Dedifferentiated amniotic fluid mesenchymal stem cell (primary cell): Measurements from ENCODE around the gene CD4.

ENCODE experiments used
- DNase-seq: peaks from one replicate; pipeline ENCODE4 v3.0.0-alpha.2; 2016; ENCODE audit errors: extremely low spot score

The CD4 gene

GRCh38 chr12:6778217-6778573 is 11.1 kb upstream of the CD4 start:
- DNase-seq, result no peak

- DNase-seq, result peak; percentile 89
Observed at GRCh38 chr12:6778574-6779550, 10.5 kb upstream of the CD4 start.

- DNase-seq, result no peak
Observed at GRCh38 chr12:6779708-6780432, 9.5 kb upstream of the CD4 start.

DNA sequence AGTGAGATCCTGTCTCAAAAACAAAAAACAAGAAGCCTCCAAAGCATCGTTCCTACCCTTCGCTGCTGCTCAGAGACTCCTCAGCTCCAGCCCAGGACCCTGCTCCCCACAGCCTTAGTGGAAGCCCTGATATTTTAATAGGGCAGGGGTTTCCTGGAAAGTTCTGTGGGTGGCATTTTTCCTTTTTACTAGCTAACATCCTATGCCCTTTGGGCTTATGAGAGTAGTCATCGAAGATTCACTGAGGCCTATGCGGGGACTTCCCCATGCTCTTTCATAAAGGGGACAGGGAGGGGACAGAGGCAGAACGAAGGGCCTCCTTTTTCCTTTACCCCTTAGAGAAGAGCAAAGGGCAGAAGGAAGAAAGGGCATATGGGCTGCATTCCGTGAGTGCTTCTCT is 8.8 kb upstream of the CD4 start:
- DNase-seq, result no peak

DNA sequence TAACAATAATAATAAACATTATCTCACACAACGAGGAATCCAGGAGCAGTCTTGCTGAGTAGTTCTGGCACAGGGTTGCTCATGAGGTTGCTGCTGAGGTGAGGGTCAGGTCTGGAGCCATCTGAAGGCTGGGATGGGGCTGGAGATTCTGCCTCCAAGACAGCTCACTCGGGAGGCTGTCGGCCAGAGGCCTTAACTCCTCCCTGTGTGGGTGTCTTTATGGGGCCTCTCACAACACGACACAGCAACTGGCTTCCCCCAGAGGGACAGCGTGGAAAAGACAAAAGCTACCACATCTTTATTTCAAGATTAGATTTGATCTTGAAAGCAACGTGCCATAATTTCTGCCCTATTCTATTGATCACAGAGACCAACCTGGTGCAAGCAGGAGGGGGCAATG is 7.2 kb upstream of the CD4 start:
- DNase-seq, result no peak

- DNase-seq, result no peak
Observed at GRCh38 chr12:6782850-6783566, 6.3 kb upstream of the CD4 start.

DNA sequence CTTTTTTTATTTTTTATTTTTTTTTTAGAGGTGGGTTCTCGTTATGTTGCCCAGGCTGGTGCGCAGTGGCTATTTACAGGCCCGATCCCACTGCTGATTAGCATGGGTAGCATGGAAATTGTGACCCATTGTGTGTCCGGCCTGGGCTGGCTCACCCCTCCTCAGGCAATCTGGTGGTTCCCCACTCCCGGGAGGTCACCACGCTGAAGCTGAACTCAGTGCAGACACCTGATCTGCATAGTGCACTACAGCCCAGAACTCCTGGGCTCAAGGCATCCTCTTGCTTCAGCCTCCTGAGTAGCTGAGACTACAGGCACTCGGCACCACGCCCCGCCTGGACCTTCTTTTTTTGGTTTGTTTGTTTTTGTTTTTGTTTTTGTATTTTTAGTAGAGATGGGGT is 5.5 kb upstream of the CD4 start:
- DNase-seq, result no peak

DNA sequence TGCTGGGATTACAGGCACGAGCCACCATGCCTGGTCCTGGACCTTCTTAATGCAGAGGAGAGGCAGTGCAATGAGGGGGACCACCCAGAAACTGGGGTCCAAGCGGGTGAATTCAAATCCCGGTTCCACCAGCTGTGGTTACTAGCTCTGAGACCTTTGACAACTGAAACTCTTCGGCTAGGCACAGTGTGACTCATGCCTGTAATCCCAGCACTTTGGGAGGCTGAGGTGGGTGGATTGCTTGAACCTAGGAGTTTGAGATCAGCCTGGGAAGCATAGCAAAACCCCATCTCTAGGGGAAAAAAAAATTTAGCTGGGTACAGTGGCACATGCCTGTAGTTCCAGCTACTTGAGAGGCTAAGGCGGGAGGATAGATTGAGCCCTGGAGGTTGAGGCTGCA is 5.0 kb upstream of the CD4 start:
- DNase-seq, result no peak

GRCh38 chr12:6784761-6785160 is 4.6 kb upstream of the CD4 start:
- DNase-seq, result no peak

GRCh38 chr12:6786416-6787094 is 2.8 kb upstream of the CD4 start:
- no peak for DNase-seq

DNA sequence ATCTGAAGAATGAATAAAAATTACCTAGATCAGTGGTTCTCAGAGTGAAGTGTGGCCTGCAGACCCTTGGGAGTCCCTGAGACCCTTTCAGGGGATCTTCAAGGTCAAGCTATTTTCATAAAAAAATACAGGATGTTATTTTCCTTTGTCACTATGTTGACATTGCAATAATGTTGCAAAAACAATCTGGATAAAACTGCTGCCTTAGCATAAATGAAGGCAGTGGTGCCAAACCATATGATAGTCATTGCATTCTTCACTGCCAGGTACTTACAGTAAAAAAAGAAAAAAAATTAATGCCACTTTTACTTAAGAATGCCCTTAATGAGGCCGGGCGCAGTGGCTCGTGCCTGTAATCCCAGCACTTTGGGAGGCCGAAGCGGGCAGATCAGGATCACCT is 2.0 kb upstream of the CD4 start:
- no peak for DNase-seq

DNA sequence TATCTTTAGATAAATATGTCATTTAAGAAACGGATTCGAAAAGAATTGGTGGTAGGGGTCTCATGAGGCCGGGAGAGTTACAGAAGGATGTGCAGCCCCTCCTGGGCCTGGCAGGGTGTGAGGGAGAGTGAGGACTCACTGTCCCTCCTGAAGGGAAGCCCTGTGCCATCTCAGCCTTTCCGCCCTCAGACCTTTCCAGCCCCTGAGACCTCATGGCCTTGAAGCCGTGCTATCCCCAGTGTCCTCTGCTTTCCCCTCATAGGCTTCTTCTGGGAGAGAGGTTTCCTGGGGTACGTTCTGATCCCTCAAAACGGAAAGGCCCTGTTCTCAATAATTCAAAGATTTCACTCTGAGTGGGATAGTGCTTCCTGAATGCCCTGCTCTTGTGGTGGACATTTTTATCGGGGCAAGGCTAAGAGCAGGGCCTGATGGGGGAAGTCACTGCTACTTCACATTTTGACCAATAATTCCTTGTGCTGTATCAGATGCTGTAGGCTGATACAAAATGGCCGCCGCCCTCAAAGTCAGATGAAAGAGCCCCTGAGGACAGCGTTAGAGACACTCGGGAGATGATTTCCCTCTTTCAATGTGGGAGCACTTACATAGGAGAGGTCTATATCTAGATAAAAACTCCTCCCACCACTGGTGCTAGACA is 1.3 kb downstream of the CD4 start:
- no peak for DNase-seq

DNA sequence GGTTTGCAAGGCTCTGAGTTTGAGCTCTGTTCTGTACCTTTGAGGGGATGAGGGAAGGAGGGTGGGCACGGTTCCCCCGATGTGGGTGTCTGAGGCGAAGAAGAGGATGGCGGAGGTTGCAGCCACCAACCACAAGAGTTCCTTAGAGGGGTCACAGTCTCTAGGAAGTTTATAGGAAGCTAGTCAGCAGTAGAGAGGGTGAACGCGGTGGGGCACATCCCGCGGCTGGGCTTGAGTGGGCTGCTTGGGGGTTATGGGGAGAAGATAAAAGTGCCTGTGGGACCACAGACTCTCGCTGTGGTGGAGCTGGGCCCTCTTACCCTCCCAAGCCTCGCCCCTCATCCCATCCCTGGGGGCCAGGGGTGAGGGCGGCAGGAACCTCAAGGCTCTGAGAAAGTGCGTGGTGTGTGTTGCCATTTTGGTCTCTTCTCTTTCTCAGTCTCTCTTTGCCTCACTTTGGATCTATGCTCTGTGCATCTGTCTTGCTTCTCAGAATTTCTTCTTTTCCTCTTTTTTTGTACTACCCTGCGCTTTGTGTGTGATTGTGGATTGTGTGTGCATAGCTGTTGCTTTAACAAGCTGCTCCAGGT is 2.7 kb downstream of the CD4 start:
- DNase-seq, result no peak

- DNase-seq, result no peak
Observed at GRCh38 chr12:6792522-6793201, 3.3 kb downstream of the CD4 start.

DNA sequence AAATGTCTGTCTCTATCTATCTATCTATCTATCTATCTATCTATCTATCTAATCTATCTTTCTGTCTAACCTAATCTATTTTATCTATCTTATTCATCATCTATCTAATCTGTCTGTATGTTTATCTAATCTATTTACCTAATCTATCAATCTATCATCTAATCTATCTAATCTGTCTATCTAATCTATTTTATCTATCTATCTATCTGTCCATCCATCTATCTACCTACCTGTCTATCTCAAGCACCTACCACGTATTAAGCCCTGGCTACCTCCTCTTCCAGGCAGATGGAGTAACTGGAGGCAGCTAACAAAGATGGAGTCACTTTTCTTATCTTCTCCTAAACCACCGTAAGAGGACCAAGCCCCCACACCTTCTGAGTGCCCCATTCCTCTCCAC is 5.8 kb downstream of the CD4 start:
- DNase-seq, result no peak

DNA sequence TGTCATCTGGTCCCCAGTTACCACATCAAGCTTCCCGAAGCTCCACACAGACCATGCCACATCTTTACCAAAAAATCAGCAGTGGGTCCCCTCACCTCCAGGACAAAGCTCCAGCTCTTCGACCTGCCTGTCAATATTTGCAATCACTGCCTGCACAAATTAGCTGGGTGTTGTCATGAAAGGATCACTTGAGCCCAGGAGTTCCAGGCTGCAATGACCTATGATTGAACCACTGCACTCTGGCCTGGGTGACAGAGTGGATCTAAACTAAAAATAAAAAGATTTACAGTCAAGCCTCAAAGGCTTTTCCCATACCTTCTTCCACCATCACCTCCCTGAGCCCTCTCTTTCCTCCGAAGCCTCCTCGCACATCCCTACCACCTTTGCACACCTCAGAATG is 7.2 kb downstream of the CD4 start:
- no peak for DNase-seq

DNA sequence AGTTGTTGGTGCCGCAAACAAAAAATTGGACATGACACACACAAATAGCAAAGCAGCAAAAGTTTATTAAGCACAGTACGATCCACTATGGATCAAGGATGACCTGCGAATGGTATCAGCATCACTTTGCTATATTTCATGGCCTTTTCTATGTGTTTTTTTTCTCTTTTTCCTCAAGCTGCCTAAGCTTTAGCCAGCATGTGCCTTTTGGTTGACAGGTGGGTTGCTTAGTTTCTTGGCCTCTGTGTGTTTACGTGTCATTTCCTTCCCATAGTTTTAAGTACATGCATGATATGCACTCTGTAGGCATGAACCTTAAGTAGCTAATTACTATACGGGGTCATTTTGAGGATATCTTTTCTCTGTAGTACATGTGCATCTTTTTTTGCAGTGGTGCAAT is 9.8 kb downstream of the CD4 start:
- no peak for DNase-seq

- DNase-seq, result no peak
Observed at GRCh38 chr12:6807170-6807569, 17.8 kb downstream of the CD4 start.

DNA sequence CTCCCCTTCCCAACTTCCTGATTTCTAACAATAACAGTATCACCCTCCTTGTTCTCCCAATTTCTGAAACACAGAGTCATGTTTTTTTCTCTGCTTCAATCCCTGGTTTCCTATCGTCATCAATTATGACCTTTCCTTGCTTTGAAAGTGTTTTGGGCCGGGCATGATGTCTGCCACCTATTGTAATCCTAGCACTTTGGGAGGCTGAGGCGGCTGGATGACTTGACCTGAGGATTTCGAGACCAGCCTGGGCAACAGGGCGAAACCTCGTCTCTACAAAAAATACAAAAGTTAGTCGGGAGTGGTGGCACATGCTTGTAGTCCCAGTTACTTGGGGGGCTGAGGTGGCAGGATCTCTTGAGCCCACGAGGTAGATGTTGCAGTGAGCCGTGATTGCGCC is 19.7 kb downstream of the CD4 start:
- DNase-seq, result no peak

GRCh38 chr12:6810758-6811157 is 21.4 kb downstream of the CD4 start:
- no peak for DNase-seq

DNA sequence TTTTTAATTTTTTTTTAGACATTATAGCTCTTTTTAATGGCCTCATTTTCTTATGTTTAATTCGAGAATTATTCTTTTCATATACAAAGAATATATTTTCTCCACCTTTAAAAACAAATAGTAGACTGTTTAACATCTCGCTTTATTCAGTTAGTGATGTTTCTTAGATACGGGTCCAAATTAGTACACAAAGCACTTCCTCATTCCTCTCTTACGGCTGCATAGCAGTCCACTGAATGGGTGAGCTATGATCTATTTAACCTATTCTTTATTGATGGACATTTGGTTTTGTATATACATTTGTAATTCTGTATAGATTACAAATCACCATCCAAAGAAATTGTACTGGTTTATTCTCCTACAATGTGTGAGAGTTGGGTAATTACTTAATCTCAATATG is 24.0 kb downstream of the CD4 start:
- no peak for DNase-seq
